WTC11 (cell line): ENCODE results near the gene LRMDA. TPM values are rescaled to one million over a fixed set of nuclear protein-coding genes. Genes with fewer than 3 reads are reported as not detected.

Source experiments
- ATAC-seq: fragments of 200-7000 bp; cut with Tn5 transposase; 2 replicates; pipeline ENCODE4 v1.10.0; 2021; ENCODE audit warnings: mild to moderate bottlenecking, moderate library complexity
- CTCF ChIA-PET: fragments of 300-600 bp; sonication (Branson Sonifier 250); formaldehyde crosslinking; loops from one replicate; lab custom pipeline; 2021; ENCODE audit warnings: antibody characterized with exemption; lab: Charles Lee
- POLR2A ChIA-PET: fragments of 350-600 bp; sonication (Branson Sonifier 250); formaldehyde crosslinking; loops from one replicate; lab custom pipeline; 2021; ENCODE audit warnings: antibody characterized with exemption; lab: Charles Lee
- DNase-seq: peaks from one replicate; pipeline ENCODE4 v3.0.0; 2021; ENCODE audit warnings: low spot score
- H3K27ac Mint-ChIP-seq: 2 replicates; pipeline ENCODE4 v1.8.0; 2021; ENCODE audit warnings: mixed read lengths
- H3K27me3 Mint-ChIP-seq: 2 replicates; pipeline ENCODE4 v1.8.0; 2021; ENCODE audit warnings: low read depth, mild to moderate bottlenecking, moderate library complexity, mixed read lengths
- H3K36me3 Mint-ChIP-seq: 2 replicates; pipeline ENCODE4 v1.8.0; 2021; ENCODE audit warnings: mixed read lengths
- H3K4me1 Mint-ChIP-seq: 2 replicates; pipeline ENCODE4 v1.8.0; 2022; ENCODE audit warnings: mixed read lengths
- H3K4me3 Mint-ChIP-seq: 2 replicates; pipeline ENCODE4 v1.8.0; 2021; ENCODE audit warnings: mild to moderate bottlenecking, moderate library complexity, mixed read lengths
- H3K9me3 Mint-ChIP-seq: 2 replicates; pipeline ENCODE4 v1.8.0; 2021; ENCODE audit warnings: mixed read lengths
- ATF1 ChIP-seq: sonication (generic); formaldehyde crosslinking; IDR thresholded peaks from 2 replicates; pipeline ENCODE4 v1.8.1; 2023; ENCODE audit warnings: mild to moderate bottlenecking, moderate library complexity, missing genetic modification reagents
- GRHL2 ChIP-seq: fragments of 250-450 bp; sonication (Bioruptor Pico); IDR thresholded peaks from 2 replicates; pipeline ENCODE4 v1.8.0; 2022; ENCODE audit warnings: mild to moderate bottlenecking, moderate library complexity; ENCODE audit not compliant: insufficient replicate concordance, severe bottlenecking
- JAZF1 ChIP-seq: fragments of 250-450 bp; sonication (Bioruptor Pico); IDR thresholded peaks from 2 replicates; pipeline ENCODE4 v1.9.0; 2021; ENCODE audit warnings: moderate library complexity, mild to moderate bottlenecking, inconsistent platforms
- KAT7 ChIP-seq: sonication (generic); formaldehyde crosslinking; IDR thresholded peaks from 2 replicates; pipeline ENCODE4 v1.8.1; 2023; ENCODE audit warnings: missing genetic modification reagents, mild to moderate bottlenecking, borderline replicate concordance
- NFE2L1 ChIP-seq: sonication (generic); formaldehyde crosslinking; IDR thresholded peaks from 2 replicates; pipeline ENCODE4 v1.8.1; 2023; ENCODE audit warnings: missing genetic modification reagents
- RORB ChIP-seq: fragments of 250-450 bp; sonication (Bioruptor Pico); IDR thresholded peaks from 2 replicates; pipeline ENCODE4 v1.9.0; 2021; ENCODE audit warnings: mild to moderate bottlenecking
- ZNF121 ChIP-seq: sonication (generic); formaldehyde crosslinking; IDR thresholded peaks from 2 replicates; pipeline ENCODE4 v1.8.0; 2023; ENCODE audit warnings: missing genetic modification reagents
- total RNA-seq: library from RNA; stranded (reverse); gene quantifications from 3 replicates; pipeline ENCODE4 v1.2.3, GENCODE V29; 2021
- TF ChIP-seq, protein P1 (sequence below): sonication (generic); formaldehyde crosslinking; conservative IDR thresholded peaks from 2 replicates; pipeline ENCODE4 v1.8.1; 2023; ENCODE audit warnings: mild to moderate bottlenecking, low read depth, missing genetic modification reagents, moderate library complexity
- TF ChIP-seq, protein P2 (sequence below): sonication (generic); formaldehyde crosslinking; IDR thresholded peaks from 2 replicates; pipeline ENCODE4 v1.8.0; 2022; ENCODE audit warnings: mild to moderate bottlenecking, missing genetic modification reagents
- TF ChIP-seq, protein P3 (sequence below): fragments of 250-450 bp; sonication (Bioruptor Pico); IDR thresholded peaks from 2 replicates; pipeline ENCODE4 v1.9.0; 2021; ENCODE audit warnings: mild to moderate bottlenecking
- TF ChIP-seq, protein P4 (sequence below): sonication (generic); formaldehyde crosslinking; IDR thresholded peaks from 2 replicates; pipeline ENCODE4 v1.8.1; 2023; ENCODE audit warnings: mild to moderate bottlenecking, missing genetic modification reagents, moderate library complexity
- TF ChIP-seq, protein P5 (sequence below): fragments of 250-450 bp; sonication (Bioruptor Pico); IDR thresholded peaks from 2 replicates; pipeline ENCODE4 v1.9.0; 2021; ENCODE audit warnings: mild to moderate bottlenecking, borderline replicate concordance

Gene LRMDA
- total RNA-seq, 1 experiment from 2014 or later, result 0.92 TPM

DNA sequence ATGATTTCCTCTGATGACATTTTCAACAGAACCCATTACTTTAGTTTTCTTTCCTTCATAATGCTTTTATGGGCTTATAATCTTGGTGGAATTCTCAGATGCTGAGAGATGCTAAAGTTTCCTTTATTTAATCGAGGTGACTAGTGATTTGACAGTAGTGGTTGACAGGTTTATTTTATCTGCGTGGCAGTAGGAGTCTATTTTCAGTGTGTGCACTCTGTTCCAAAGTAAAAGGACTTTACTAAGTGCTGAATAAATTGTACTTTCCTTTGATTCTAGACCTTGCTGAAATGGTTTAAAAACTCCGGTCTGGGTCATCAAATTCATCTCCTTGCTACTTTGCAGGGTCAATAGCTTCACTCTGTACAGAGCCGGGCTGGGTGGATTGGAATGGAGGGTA, 900.3 kb downstream of the LRMDA start:
- Mint-ChIP-seq H3K27me3 (no peaks in the 10 kb centered on the region), H3K4me3 (no peak overlapping the region), H3K9me3 (peaks cover 13% of the 10 kb centered on the region), H3K4me1 (peaks cover 36% of the 10 kb centered on the region), H3K27ac (no peak overlapping the region), H3K36me3 (no peaks in the 10 kb centered on the region; the same call in 1 of the 2 replicates)
- ChIA-PET POLR2A (no interaction called here), CTCF (no interaction called here)
- DNase-seq (no peak), ATAC-seq (no peak)
- TF ChIP-seq, protein P1, sequence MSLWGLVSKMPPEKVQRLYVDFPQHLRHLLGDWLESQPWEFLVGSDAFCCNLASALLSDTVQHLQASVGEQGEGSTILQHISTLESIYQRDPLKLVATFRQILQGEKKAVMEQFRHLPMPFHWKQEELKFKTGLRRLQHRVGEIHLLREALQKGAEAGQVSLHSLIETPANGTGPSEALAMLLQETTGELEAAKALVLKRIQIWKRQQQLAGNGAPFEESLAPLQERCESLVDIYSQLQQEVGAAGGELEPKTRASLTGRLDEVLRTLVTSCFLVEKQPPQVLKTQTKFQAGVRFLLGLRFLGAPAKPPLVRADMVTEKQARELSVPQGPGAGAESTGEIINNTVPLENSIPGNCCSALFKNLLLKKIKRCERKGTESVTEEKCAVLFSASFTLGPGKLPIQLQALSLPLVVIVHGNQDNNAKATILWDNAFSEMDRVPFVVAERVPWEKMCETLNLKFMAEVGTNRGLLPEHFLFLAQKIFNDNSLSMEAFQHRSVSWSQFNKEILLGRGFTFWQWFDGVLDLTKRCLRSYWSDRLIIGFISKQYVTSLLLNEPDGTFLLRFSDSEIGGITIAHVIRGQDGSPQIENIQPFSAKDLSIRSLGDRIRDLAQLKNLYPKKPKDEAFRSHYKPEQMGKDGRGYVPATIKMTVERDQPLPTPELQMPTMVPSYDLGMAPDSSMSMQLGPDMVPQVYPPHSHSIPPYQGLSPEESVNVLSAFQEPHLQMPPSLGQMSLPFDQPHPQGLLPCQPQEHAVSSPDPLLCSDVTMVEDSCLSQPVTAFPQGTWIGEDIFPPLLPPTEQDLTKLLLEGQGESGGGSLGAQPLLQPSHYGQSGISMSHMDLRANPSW, result no peak
- TF ChIP-seq KAT7 (CRISPR knock-in tag), result no peak
- TF ChIP-seq RORB, result no peak
- no peak for TF ChIP-seq ATF1 (CRISPR knock-in tag)
- TF ChIP-seq NFE2L1 (CRISPR knock-in tag), result no peak
- TF ChIP-seq, protein P2, sequence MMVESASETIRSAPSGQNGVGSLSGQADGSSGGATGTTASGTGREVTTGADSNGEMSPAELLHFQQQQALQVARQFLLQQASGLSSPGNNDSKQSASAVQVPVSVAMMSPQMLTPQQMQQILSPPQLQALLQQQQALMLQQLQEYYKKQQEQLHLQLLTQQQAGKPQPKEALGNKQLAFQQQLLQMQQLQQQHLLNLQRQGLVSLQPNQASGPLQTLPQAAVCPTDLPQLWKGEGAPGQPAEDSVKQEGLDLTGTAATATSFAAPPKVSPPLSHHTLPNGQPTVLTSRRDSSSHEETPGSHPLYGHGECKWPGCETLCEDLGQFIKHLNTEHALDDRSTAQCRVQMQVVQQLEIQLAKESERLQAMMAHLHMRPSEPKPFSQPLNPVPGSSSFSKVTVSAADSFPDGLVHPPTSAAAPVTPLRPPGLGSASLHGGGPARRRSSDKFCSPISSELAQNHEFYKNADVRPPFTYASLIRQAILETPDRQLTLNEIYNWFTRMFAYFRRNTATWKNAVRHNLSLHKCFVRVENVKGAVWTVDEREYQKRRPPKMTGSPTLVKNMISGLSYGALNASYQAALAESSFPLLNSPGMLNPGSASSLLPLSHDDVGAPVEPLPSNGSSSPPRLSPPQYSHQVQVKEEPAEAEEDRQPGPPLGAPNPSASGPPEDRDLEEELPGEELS (CRISPR knock-in tag), result no peak
- no peak for TF ChIP-seq ZNF121 (CRISPR knock-in tag)

DNA sequence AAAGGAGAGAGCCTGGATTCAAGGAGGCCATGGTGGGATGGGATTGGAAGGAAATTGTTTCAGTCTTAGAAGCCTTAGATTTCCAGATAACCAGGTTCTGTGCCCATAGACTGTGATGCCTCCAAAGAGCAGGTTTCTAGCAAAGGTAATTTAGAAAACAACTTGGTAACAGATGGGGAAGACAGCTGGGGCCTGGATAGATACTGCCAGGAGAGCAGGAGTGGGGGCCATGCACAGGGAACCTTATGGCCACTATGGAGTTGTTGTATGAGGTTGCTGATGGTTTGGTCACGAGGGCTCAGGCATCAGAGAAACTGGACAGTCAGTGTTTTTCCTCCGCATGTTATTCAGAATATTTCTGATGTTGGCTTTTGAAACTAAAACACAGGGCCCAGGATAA, 901.9 kb downstream of the LRMDA start:
- Mint-ChIP-seq H3K36me3 (peaks cover 4% of the 10 kb centered on the region), H3K9me3 (peaks cover 19% of the 10 kb centered on the region), H3K27me3 (no peaks in the 10 kb centered on the region), H3K4me3 (no peak overlapping the region), H3K4me1 (peaks cover 48% of the 10 kb centered on the region), H3K27ac (no peak overlapping the region)
- TF ChIP-seq, protein P3, sequence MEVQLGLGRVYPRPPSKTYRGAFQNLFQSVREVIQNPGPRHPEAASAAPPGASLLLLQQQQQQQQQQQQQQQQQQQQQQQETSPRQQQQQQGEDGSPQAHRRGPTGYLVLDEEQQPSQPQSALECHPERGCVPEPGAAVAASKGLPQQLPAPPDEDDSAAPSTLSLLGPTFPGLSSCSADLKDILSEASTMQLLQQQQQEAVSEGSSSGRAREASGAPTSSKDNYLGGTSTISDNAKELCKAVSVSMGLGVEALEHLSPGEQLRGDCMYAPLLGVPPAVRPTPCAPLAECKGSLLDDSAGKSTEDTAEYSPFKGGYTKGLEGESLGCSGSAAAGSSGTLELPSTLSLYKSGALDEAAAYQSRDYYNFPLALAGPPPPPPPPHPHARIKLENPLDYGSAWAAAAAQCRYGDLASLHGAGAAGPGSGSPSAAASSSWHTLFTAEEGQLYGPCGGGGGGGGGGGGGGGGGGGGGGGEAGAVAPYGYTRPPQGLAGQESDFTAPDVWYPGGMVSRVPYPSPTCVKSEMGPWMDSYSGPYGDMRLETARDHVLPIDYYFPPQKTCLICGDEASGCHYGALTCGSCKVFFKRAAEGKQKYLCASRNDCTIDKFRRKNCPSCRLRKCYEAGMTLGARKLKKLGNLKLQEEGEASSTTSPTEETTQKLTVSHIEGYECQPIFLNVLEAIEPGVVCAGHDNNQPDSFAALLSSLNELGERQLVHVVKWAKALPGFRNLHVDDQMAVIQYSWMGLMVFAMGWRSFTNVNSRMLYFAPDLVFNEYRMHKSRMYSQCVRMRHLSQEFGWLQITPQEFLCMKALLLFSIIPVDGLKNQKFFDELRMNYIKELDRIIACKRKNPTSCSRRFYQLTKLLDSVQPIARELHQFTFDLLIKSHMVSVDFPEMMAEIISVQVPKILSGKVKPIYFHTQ (CRISPR knock-in tag), result no peak
- TF ChIP-seq JAZF1 (CRISPR knock-in tag) (no peak), GRHL2 (CRISPR knock-in tag) (no peak)
- TF ChIP-seq, protein P4, sequence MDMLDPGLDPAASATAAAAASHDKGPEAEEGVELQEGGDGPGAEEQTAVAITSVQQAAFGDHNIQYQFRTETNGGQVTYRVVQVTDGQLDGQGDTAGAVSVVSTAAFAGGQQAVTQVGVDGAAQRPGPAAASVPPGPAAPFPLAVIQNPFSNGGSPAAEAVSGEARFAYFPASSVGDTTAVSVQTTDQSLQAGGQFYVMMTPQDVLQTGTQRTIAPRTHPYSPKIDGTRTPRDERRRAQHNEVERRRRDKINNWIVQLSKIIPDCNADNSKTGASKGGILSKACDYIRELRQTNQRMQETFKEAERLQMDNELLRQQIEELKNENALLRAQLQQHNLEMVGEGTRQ (CRISPR knock-in tag), result no peak
- TF ChIP-seq, protein P5, sequence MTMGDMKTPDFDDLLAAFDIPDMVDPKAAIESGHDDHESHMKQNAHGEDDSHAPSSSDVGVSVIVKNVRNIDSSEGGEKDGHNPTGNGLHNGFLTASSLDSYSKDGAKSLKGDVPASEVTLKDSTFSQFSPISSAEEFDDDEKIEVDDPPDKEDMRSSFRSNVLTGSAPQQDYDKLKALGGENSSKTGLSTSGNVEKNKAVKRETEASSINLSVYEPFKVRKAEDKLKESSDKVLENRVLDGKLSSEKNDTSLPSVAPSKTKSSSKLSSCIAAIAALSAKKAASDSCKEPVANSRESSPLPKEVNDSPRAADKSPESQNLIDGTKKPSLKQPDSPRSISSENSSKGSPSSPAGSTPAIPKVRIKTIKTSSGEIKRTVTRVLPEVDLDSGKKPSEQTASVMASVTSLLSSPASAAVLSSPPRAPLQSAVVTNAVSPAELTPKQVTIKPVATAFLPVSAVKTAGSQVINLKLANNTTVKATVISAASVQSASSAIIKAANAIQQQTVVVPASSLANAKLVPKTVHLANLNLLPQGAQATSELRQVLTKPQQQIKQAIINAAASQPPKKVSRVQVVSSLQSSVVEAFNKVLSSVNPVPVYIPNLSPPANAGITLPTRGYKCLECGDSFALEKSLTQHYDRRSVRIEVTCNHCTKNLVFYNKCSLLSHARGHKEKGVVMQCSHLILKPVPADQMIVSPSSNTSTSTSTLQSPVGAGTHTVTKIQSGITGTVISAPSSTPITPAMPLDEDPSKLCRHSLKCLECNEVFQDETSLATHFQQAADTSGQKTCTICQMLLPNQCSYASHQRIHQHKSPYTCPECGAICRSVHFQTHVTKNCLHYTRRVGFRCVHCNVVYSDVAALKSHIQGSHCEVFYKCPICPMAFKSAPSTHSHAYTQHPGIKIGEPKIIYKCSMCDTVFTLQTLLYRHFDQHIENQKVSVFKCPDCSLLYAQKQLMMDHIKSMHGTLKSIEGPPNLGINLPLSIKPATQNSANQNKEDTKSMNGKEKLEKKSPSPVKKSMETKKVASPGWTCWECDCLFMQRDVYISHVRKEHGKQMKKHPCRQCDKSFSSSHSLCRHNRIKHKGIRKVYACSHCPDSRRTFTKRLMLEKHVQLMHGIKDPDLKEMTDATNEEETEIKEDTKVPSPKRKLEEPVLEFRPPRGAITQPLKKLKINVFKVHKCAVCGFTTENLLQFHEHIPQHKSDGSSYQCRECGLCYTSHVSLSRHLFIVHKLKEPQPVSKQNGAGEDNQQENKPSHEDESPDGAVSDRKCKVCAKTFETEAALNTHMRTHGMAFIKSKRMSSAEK, result no peak
- CTCF ChIA-PET, result no interaction called here
- DNase-seq, result no peak
- ATAC-seq, result no peak
- POLR2A ChIA-PET, result no interaction called here
